Measurements from ENCODE around the gene ACOT13. TPM values are rescaled to one million over a fixed set of nuclear protein-coding genes. Genes with fewer than 3 reads are reported as not detected.

Gene ACOT13
- total RNA-seq, 4 donors from 2014 or later = 3.4 to 8.9 (median 6.8) TPM

DNA sequence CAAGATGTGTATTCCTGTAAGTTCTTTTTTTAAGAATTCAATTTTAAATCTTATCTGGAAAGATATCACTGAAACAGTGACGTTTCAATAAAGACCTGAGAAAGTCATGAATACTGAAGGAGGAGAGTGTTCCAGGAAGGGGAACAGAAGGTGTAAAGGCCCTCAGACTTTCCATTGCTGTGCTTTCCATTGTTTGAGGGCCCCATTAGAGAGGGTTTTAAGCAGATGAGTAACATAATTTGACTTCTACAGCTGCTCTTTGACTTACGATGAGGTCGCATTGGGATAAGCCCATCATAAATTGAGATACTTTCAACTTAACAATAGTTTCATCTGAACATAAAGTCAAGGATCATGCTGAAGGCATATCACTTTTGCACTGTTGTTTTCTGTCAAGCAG lies 24.7 kb downstream of the ACOT13 start:
- no peak for ATAC-seq
- H3K9me3 ChIP-seq = no peaks in the 10 kb centered on the region
- no peaks in the 10 kb centered on the region for H3K36me3 ChIP-seq
- no peak overlapping the region for H3K4me3 ChIP-seq
- no peaks in the 10 kb centered on the region for H3K4me1 ChIP-seq
- TF ChIP-seq POLR2AphosphoS5 (IDR thresholded peaks at IDR 0.05) (no peak), EP300 (IDR thresholded peaks at IDR 0.05) (no peak), POLR2A (IDR thresholded peaks at IDR 0.05) (no peak)
- TF ChIP-seq, protein P1, sequence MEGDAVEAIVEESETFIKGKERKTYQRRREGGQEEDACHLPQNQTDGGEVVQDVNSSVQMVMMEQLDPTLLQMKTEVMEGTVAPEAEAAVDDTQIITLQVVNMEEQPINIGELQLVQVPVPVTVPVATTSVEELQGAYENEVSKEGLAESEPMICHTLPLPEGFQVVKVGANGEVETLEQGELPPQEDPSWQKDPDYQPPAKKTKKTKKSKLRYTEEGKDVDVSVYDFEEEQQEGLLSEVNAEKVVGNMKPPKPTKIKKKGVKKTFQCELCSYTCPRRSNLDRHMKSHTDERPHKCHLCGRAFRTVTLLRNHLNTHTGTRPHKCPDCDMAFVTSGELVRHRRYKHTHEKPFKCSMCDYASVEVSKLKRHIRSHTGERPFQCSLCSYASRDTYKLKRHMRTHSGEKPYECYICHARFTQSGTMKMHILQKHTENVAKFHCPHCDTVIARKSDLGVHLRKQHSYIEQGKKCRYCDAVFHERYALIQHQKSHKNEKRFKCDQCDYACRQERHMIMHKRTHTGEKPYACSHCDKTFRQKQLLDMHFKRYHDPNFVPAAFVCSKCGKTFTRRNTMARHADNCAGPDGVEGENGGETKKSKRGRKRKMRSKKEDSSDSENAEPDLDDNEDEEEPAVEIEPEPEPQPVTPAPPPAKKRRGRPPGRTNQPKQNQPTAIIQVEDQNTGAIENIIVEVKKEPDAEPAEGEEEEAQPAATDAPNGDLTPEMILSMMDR (IDR thresholded peaks at IDR 0.05) = no peak
- H3K27ac ChIP-seq = no peak overlapping the region
- 88% methylated on average over 3 of the region's 3 CpGs for WGBS, 2 donors (ENCODE audit: low coverage in 1 of 2)
- no peaks in the 10 kb centered on the region for H3K27me3 ChIP-seq

DNA sequence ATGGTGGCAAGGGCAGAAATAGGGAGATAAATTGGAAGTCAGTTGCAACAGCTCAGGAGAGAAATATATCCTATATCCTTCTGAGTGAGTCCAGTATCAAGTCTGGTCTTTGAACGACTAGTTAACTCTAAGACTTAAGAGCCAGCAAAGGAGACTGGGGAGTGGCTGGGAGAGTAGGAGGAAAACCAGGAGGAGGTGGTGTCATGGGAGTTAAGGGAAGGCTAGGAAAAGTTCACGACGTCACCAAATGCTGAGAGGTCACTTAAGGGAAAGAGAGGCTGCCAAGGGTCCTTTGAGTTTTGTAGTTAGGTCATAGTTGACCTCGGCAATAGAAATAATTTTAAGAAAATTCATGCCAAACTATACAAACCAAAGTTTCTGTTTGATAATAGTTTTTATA lies 25.1 kb downstream of the ACOT13 start:
- Histone ChIP-seq H3K9me3 (no peaks in the 10 kb centered on the region), H3K36me3 (no peaks in the 10 kb centered on the region), H3K27ac (no peak overlapping the region), H3K27me3 (no peaks in the 10 kb centered on the region), H3K4me1 (no peaks in the 10 kb centered on the region), H3K4me3 (no peak overlapping the region)
- TF ChIP-seq POLR2AphosphoS5 (IDR thresholded peaks at IDR 0.05) (no peak), EP300 (IDR thresholded peaks at IDR 0.05) (no peak), POLR2A (IDR thresholded peaks at IDR 0.05) (no peak)
- TF ChIP-seq, protein P1 (IDR thresholded peaks at IDR 0.05) = no peak
- no peak for ATAC-seq
- WGBS, 2 donors (ENCODE audit: low coverage in 1 of 2) = 48 to 69% methylated on average over 2 to 4 of the region's 4 CpGs

DNA sequence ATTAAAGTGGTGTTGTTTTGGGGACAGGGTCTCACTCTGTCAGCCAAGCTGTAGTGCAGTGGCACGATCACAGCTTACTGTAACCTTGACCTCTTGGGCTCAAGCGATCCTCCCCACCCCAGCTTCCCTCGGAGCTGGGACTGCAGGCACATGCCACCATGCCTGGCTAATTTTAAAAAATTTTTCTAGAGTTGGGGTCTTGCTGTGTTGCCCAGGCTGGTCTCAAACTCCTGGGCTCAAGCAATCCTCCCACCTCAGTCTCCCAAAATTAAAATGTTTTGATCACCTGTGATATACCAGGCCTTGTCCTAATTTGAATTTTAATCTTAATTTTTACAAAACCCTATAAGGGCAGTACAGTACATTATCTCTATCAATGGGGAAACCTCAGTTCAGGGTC lies 25.5 kb downstream of the ACOT13 start:
- no peaks in the 10 kb centered on the region for H3K9me3 ChIP-seq
- H3K4me1 ChIP-seq = no peaks in the 10 kb centered on the region
- TF ChIP-seq EP300 (IDR thresholded peaks at IDR 0.05) (no peak), POLR2AphosphoS5 (IDR thresholded peaks at IDR 0.05) (no peak), POLR2A (IDR thresholded peaks at IDR 0.05) (no peak)
- TF ChIP-seq, protein P1 (IDR thresholded peaks at IDR 0.05) = no peak
- H3K36me3 ChIP-seq = no peaks in the 10 kb centered on the region
- no peak for ATAC-seq
- no peak overlapping the region for H3K27ac ChIP-seq
- H3K4me3 ChIP-seq = no peak overlapping the region
- WGBS, 2 donors (ENCODE audit: low coverage in 1 of 2) = 60% methylated on average over 3 of the region's 3 CpGs; no CpG with 5 or more reads in 1 of the 2 donors
- no peaks in the 10 kb centered on the region for H3K27me3 ChIP-seq

DNA sequence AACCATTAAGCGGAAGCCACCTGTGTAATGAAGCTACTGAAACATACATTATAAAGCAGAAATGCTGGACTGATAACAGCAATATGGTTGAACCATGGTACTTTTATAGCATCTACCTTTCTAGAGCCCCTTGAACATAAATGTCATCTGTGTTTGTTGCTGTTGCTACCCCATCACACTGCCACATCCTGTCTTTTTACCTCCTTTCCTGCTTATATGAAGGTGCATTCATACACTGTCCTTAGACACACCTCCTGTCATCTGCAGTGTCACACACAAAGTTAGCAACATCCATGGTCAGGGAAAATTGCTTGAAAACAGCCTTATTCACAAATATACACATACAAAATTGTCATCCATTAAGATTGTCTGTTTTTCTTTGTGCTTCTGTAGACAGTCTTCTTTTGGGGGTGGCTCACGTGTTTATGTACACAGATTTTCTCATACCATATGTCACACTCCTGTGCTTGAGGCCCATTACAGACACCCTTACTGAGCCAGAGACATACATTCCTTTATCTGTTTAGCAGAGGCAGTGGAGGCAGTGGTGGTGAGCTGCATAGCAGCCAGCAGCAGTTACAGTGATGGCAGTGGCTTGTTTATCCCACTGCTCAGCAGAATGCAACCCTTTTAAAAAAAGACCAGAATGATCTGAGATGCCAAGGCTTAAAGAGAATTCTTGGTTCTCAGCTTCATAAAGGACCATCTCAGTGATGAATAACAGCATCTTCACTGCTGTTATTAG lies 26.1 kb downstream of the ACOT13 start:
- no peak for ATAC-seq
- H3K4me1 ChIP-seq = no peaks in the 10 kb centered on the region
- 80 to 100% methylated on average over 1 to 2 of the region's 2 CpGs for WGBS, 2 donors (ENCODE audit: low coverage in 1 of 2)

More for the DNA sequence above, 26.1 kb downstream of the ACOT13 start:
- TF ChIP-seq, protein P1 (IDR thresholded peaks at IDR 0.05) = no peak
- no peak for TF ChIP-seq POLR2AphosphoS5 (IDR thresholded peaks at IDR 0.05)
- no peak for TF ChIP-seq EP300 (IDR thresholded peaks at IDR 0.05)
- TF ChIP-seq POLR2A (IDR thresholded peaks at IDR 0.05) = no peak
- Histone ChIP-seq H3K9me3 (no peaks in the 10 kb centered on the region), H3K27me3 (no peaks in the 10 kb centered on the region), H3K4me3 (no peak overlapping the region), H3K27ac (no peak overlapping the region), H3K36me3 (peaks cover 0 to 2% of the 10 kb centered on the region in 2 donors)

Measured in gastroesophageal sphincter (tissue), 4 donors.